H1 (cell line): ENCODE results near the gene CHP2. TPM values are rescaled to one million over a fixed set of nuclear protein-coding genes. Genes with fewer than 3 reads are reported as not detected.

Experiments
- BACH1 ChIP-seq: IDR thresholded peaks from 2 replicates; pipeline ENCODE4 v1.6.1; 2012; ENCODE audit warnings: low read length, improper control_type of control experiment
- CHD2 ChIP-seq: IDR thresholded peaks from 2 replicates; pipeline ENCODE4 v1.6.1; 2012; ENCODE audit warnings: low read length, improper control_type of control experiment
- CTBP2 ChIP-seq: IDR thresholded peaks from 2 replicates; pipeline ENCODE4 v1.7.0; 2011; ENCODE audit warnings: borderline replicate concordance, mild to moderate bottlenecking, moderate library complexity, mixed read lengths, low read length; ENCODE audit not compliant: insufficient read depth, insufficient read length
- EP300 ChIP-seq, 2 experiments: IDR thresholded peaks; 1 replicate in 1 of 2; 2 replicates in 1 of 2; pipeline ENCODE4 v1.6.1; 2011 to 2012; ENCODE audit warnings: low read depth in 2 of 2, low read length in 2 of 2, mild to moderate bottlenecking in 2 of 2, borderline replicate concordance in 1 of 2, inconsistent platforms in 1 of 2, moderate library complexity in 1 of 2
- EZH2 ChIP-seq: fragments of 200-600 bp; sonication (generic); IDR thresholded peaks from 2 replicates; pipeline ENCODE4 v1.7.1; 2012; ENCODE audit warnings: low read depth, mild to moderate bottlenecking, moderate library complexity, low read length, inconsistent platforms; ENCODE audit not compliant: severe bottlenecking
- KDM4A ChIP-seq: IDR thresholded peaks from one replicate; pipeline ENCODE4 v1.7.1; 2012; ENCODE audit warnings: low read depth, mild to moderate bottlenecking, moderate library complexity, low read length, inconsistent platforms; ENCODE audit not compliant: severe bottlenecking
- NANOG ChIP-seq: IDR thresholded peaks from 2 replicates; pipeline ENCODE4 v1.6.1; 2011; ENCODE audit warnings: low read length, low read depth, mild to moderate bottlenecking, inconsistent platforms; ENCODE audit not compliant: insufficient read depth, poor library complexity, severe bottlenecking
- PHF8 ChIP-seq: fragments of 200-600 bp; sonication (generic); conservative IDR thresholded peaks from 2 replicates; pipeline ENCODE4 v1.7.1; 2012; ENCODE audit warnings: low read depth, mild to moderate bottlenecking, inconsistent platforms, low read length, moderate library complexity
- RBBP5 ChIP-seq: IDR thresholded peaks from 2 replicates; pipeline ENCODE4 v1.7.1; 2012; ENCODE audit warnings: low read depth, mild to moderate bottlenecking, inconsistent platforms, low read length, moderate library complexity, borderline replicate concordance
- SIX5 ChIP-seq: IDR thresholded peaks from 2 replicates; pipeline ENCODE4 v1.6.1; 2011; ENCODE audit warnings: mild to moderate bottlenecking, low read depth, low read length
- SUZ12 ChIP-seq: fragments of 200-600 bp; sonication (generic); IDR thresholded peaks from 2 replicates; pipeline ENCODE4 v1.6.1; 2012; ENCODE audit warnings: mild to moderate bottlenecking, inconsistent platforms, low read length, moderate library complexity, mixed read lengths
- TAF1 ChIP-seq: IDR thresholded peaks from 2 replicates; pipeline ENCODE4 v1.6.1; 2011; ENCODE audit warnings: mild to moderate bottlenecking, low read depth, low read length
- TBP ChIP-seq: IDR thresholded peaks from 2 replicates; pipeline ENCODE4 v1.6.1; 2011; ENCODE audit warnings: low read depth, low read length, improper control_type of control experiment
- TCF12 ChIP-seq: IDR thresholded peaks from 2 replicates; pipeline ENCODE4 v1.6.1; 2011; ENCODE audit warnings: low read depth, mild to moderate bottlenecking, low read length
- polyA plus RNA-seq, 7 experiments: library from polyadenylated mRNA; depleted of rRNA in 3 of 7; stranded (reverse) in 5 of 7; unstranded in 2 of 7; fragments of >200 nt in 5 of 7; fragments of 200-250 nt in 2 of 7; gene quantifications; 1 replicate in 5 of 7; 2 replicates in 1 of 7; 4 replicates in 1 of 7; pipeline versions ENCODE4 v1.2.1 to v1.2.3, GENCODE V29; 2011 to 2013; ENCODE audit warnings: missing spikeins in 2 of 7, mixed read lengths in 2 of 7
- total RNA-seq: library from RNA; stranded (reverse); fragmentation: NEBNext Ultra II Directional; extraction: Animal tissue kit (Norgen Biotek cat#: 25700); gene quantifications from 2 replicates; pipeline ENCODE4 v1.2.1, GENCODE V29; 2021
- TF ChIP-seq, protein P1 (sequence below), 3 experiments: IDR thresholded peaks; 1 replicate in 2 of 3; 2 replicates in 1 of 3; pipeline versions ENCODE4 v1.5.1 to v1.6.1; 2011; ENCODE audit warnings: low read length in 3 of 3, mild to moderate bottlenecking in 3 of 3, inconsistent platforms in 2 of 3, low read depth in 1 of 3, moderate library complexity in 1 of 3; ENCODE audit not compliant: insufficient read depth in 1 of 3; ENCODE audit errors: control extremely low read depth in 1 of 3

Gene CHP2
- total and polyA plus RNA-seq, 2 of the 8 experiments (the other 6 are each of a cell fraction or from before 2014, with no cell fraction given): 1.3 to 1.6 TPM

DNA sequence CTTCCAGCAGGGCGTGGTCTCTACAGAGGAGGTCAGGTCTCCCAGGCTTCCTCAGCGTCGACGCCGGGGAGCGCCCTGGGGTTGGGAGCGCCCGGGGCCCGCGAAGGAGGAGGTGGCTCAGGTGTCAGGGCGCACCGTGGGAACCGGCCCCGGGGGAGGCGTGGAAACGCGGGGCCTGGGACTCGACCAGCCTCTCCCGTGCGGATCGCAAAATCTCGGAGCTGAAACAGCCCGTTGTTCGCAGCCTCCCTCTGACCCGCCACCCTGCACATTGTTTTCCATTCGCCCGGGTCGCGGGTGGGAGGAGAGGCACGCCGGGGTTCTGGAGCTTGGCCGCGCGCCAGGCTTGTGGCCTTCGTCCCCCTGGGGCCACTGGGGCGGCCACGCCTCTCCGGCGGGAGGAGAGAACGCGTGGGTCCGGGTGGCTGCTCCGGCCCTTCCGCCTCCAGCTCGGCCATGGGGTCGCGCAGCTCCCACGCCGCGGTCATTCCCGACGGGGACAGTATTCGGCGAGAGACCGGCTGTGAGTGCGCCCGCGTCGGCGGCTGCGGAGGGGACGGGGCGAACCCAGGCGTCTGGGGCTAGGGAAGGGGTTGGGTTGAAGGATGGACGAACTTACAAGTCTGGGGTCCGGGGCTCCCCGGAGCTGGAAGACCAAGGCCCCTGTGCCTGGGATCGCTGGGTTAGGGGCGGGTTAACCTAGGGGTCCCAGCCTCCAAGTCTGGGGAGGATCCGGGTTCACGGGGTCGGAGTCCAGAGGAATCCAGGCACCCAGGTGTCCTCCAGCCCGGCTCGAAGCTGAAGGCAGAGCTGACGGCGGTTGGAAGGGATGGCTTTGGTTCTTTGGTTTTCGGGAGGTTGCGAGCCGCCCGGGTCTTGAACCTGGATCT is at the start of gene CHP2 (continued):
- TF ChIP-seq SIX5 (no peak), RBBP5 (no peak), TAF1 (no peak), BACH1 (no peak), NANOG (no peak), EP300 (IDR thresholded peaks at IDR 0.05; ENCODE audit: borderline replicate concordance in 1 of 2, low read depth in 2 of 2, low read length in 2 of 2) (no peak), SUZ12 (0 out of 2 replicates have a peak, but pooled peaks have one; percentile 38), CTBP2 (no peak), TBP (no peak), PHF8 (0 out of 2 replicates have a peak, but pooled peaks have one; percentile 42), TCF12 (no peak), EZH2 (peak; percentile 69), KDM4A (peak; percentile 76), CHD2 (no peak)
- TF ChIP-seq, protein P1, sequence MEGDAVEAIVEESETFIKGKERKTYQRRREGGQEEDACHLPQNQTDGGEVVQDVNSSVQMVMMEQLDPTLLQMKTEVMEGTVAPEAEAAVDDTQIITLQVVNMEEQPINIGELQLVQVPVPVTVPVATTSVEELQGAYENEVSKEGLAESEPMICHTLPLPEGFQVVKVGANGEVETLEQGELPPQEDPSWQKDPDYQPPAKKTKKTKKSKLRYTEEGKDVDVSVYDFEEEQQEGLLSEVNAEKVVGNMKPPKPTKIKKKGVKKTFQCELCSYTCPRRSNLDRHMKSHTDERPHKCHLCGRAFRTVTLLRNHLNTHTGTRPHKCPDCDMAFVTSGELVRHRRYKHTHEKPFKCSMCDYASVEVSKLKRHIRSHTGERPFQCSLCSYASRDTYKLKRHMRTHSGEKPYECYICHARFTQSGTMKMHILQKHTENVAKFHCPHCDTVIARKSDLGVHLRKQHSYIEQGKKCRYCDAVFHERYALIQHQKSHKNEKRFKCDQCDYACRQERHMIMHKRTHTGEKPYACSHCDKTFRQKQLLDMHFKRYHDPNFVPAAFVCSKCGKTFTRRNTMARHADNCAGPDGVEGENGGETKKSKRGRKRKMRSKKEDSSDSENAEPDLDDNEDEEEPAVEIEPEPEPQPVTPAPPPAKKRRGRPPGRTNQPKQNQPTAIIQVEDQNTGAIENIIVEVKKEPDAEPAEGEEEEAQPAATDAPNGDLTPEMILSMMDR (IDR thresholded peaks at IDR 0.05; ENCODE audit: control extremely low read depth in 1 of 3, insufficient read depth in 1 of 3, low read depth in 1 of 3, low read length in 3 of 3): no peak
